B cell (primary cell): ENCODE data around the gene PRKAB1. TPM values are rescaled to one million over a fixed set of nuclear protein-coding genes. Genes with fewer than 3 reads are reported as not detected.

ENCODE experiments used
- ATAC-seq: fragments of 200-7000 bp; cut with Tn5 transposase; one replicate; pipeline ENCODE4 v1.10.0; 2021; ENCODE audit warnings: low read depth, mild to moderate bottlenecking, moderate number of reproducible peaks, moderate library complexity
- CTCF ChIA-PET: fragments of 350-600 bp; sonication (Branson Sonifier 250); formaldehyde crosslinking; loops from one replicate; lab custom pipeline; 2021; ENCODE audit warnings: antibody characterized with exemption, inconsistent platforms; lab: Charles Lee
- POLR2A ChIA-PET: fragments of 350-600 bp; sonication (Branson Sonifier 250); formaldehyde crosslinking; loops from one replicate; lab custom pipeline; 2021; ENCODE audit warnings: antibody characterized with exemption; lab: Charles Lee
- DNase-seq: peaks from one replicate; pipeline ENCODE4 v3.0.0; 2013
- H2AFZ ChIP-seq: 2 replicates; pipeline ENCODE4 v1.6.1; 2012; ENCODE audit warnings: mild to moderate bottlenecking, low read depth, low read length; ENCODE audit not compliant: insufficient read depth, poor library complexity, severe bottlenecking
- H3K27ac ChIP-seq, 2 donors: 1 replicate in 1 of 2; 2 replicates in 1 of 2; pipeline ENCODE4 v1.5.1; 2012 to 2013; ENCODE audit warnings: low read length in 2 of 2, mild to moderate bottlenecking in 2 of 2, moderate library complexity in 1 of 2
- H3K27me3 ChIP-seq, 4 experiments: fragments of 200-600 bp in 1 of 4; sonication (generic) in 1 of 4; replicated peaks in 1 of 4; 1 replicate in 2 of 4; 2 replicates in 2 of 4; pipeline versions ENCODE4 v1.6.1 to v1.7.0; 2013 to 2016; ENCODE audit warnings: low read length in 3 of 4, mild to moderate bottlenecking in 2 of 4, mixed read lengths in 1 of 4, moderate library complexity in 1 of 4; ENCODE audit not compliant: insufficient read depth in 4 of 4, control insufficient read depth in 3 of 4; ENCODE audit errors: control extremely low read depth in 1 of 4
- H3K36me3 ChIP-seq, 2 experiments: replicated peaks in 1 of 2; 1 replicate in 1 of 2; 2 replicates in 1 of 2; pipeline versions ENCODE4 v1.6.1 to v1.7.1; 2013; ENCODE audit warnings: low read length in 1 of 2; ENCODE audit not compliant: insufficient read depth in 2 of 2, control insufficient read depth in 1 of 2; ENCODE audit errors: control extremely low read depth in 1 of 2, extremely low read depth in 1 of 2
- H3K4me1 ChIP-seq, 2 donors: fragments of 200-600 bp in 1 of 2; sonication (generic) in 1 of 2; 1 replicate in 1 of 2; 2 replicates in 1 of 2; pipeline versions ENCODE4 v1.5.1 to v1.6.1; 2013 to 2017; ENCODE audit warnings: low read length in 2 of 2; ENCODE audit not compliant: control insufficient read depth in 2 of 2, insufficient read depth in 2 of 2
- H3K4me2 ChIP-seq: replicated peaks from 2 replicates; pipeline ENCODE3; 2012; ENCODE audit warnings: mild to moderate bottlenecking, low read depth, low read length; ENCODE audit not compliant: poor library complexity, severe bottlenecking
- H3K4me3 ChIP-seq, 5 experiments: fragments of 200-600 bp in 1 of 5; sonication (generic) in 1 of 5; 1 replicate in 3 of 5; 2 replicates in 2 of 5; pipeline versions ENCODE4 v1.5.1 to v1.7.0; 2011 to 2016; ENCODE audit warnings: low read length in 4 of 5, mild to moderate bottlenecking in 4 of 5, low read depth in 2 of 5, control low read depth in 1 of 5, moderate library complexity in 1 of 5; ENCODE audit not compliant: insufficient read depth in 1 of 5; ENCODE audit errors: control extremely low read depth in 1 of 5, extremely low read depth in 1 of 5
- H3K79me2 ChIP-seq: fragments of 200-600 bp; sonication (generic); one replicate; pipeline ENCODE4 v1.6.0; 2016; ENCODE audit warnings: low read length; ENCODE audit not compliant: control insufficient read depth, insufficient read depth
- H3K9ac ChIP-seq: fragments of 200-600 bp; sonication (generic); 2 replicates; pipeline ENCODE4 v1.6.1; 2017; ENCODE audit warnings: mild to moderate bottlenecking, low read length, moderate library complexity
- H3K9me3 ChIP-seq, 3 donors: one replicate each; pipeline versions ENCODE4 v1.6.1 to v1.7.1; 2013; ENCODE audit warnings: low read length in 2 of 3; ENCODE audit not compliant: control insufficient read depth in 2 of 3, insufficient read depth in 1 of 3; ENCODE audit errors: control extremely low read depth in 1 of 3
- H4K20me1 ChIP-seq: 2 replicates; pipeline ENCODE4 v1.6.0; 2012; ENCODE audit warnings: mild to moderate bottlenecking, low read length; ENCODE audit not compliant: insufficient read depth, control insufficient read depth, poor library complexity, severe bottlenecking
- H3K27ac Mint-ChIP-seq: one replicate; pipeline ENCODE4 v1.8.0; 2021; ENCODE audit warnings: mixed read lengths
- H3K27me3 Mint-ChIP-seq: one replicate; pipeline ENCODE4 v1.8.0; 2021; ENCODE audit warnings: mixed read lengths
- H3K4me1 Mint-ChIP-seq: one replicate; pipeline ENCODE4 v1.8.0; 2021; ENCODE audit warnings: mixed read lengths
- H3K4me3 Mint-ChIP-seq: one replicate; pipeline ENCODE4 v1.8.0; 2021; ENCODE audit warnings: mixed read lengths
- H3K9me3 Mint-ChIP-seq: one replicate; pipeline ENCODE4 v1.8.0; 2022; ENCODE audit warnings: mixed read lengths; ENCODE audit not compliant: insufficient read depth
- CTCF ChIP-seq: fragments of 200-600 bp; IDR thresholded peaks from one replicate; pipeline ENCODE4 v1.8.0; 2022; ENCODE audit warnings: antibody characterized with exemption, mild to moderate bottlenecking
- EZH2 ChIP-seq: IDR thresholded peaks from 2 replicates; pipeline ENCODE4 v1.6.1; 2012; ENCODE audit warnings: borderline replicate concordance, low read depth, mild to moderate bottlenecking, moderate library complexity, low read length; ENCODE audit not compliant: insufficient read depth, poor library complexity, severe bottlenecking
- WGBS: methylation state at CpG from one replicate; pipeline ENCODE4 v1.1.5; 2013; ENCODE audit warnings: missing lambda C conversion rate; ENCODE audit not compliant: insufficient coverage; 5-methylcytosine and 5-hydroxymethylcytosine counted together
- intact Hi-C: fragments of 100-400 bp; cut with micrococcal nuclease; formaldehyde crosslinking; loops from one replicate; pipeline ENCODE4 v1.10.0; 2022
- polyA plus RNA-seq: library from polyadenylated mRNA; depleted of rRNA; stranded (reverse); fragments of >200 nt; gene quantifications from 2 replicates; pipeline ENCODE4 v1.2.3, GENCODE V29; 2012
- total RNA-seq, 2 donors: library from RNA; stranded (reverse); fragments of 120-200 nt in 1 of 2; gene quantifications; 1 replicate in 1 of 2; 2 replicates in 1 of 2; pipeline versions ENCODE4 v1.2.3 to v1.2.4, GENCODE V29; 2013 to 2022

The PRKAB1 gene
- total and polyA plus RNA-seq, 2 donors (not counting 1 experiment from before 2014, with no cell fraction given) = 36.4 to 56.4 TPM

DNA sequence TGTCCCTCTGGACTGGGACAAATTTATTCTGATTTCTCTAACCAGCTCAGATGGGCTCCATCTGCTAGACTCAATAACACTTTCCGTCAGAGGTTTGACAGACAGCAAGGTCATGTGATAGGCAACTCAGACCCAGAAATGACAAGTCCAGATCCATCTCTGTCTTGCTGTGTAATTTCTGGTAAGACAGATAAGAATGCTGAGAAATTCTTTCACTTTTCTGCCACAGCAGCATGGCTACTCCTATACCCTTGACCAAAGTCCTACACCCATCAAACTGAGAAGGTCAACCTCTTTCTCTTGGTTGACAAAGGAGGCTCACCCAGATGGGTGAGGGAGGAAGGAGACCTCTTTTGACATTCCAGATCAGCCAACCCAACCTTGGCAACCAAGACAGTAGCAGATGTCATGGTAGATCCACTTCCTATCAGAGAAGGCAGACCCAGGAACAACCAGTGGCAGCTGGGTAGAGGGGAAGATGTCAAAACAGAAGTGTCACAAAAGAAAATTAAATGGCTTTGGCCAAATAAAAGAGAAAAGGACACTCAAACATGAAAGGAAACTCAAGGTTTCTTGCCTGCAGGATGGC lies 36.9 kb upstream of the PRKAB1 start:
- whole genome bisulfite sequencing = no CpG with 5 or more reads among the region's 1 CpG
- Histone ChIP-seq H2AFZ (no peak overlapping the region), H3K36me3 (no peaks in the 10 kb centered on the region), H3K4me2 (no peak overlapping the region), H3K27ac (no peak overlapping the region), H3K27me3 (peaks cover 0 to 7% (median 2%) of the 10 kb centered on the region in 4 experiments), H3K79me2 (no peaks in the 10 kb centered on the region), H3K9me3 (no peaks in the 10 kb centered on the region), H4K20me1 (no peaks in the 10 kb centered on the region), H3K4me3 (no peak overlapping the region), H3K9ac (no peak overlapping the region), H3K4me1 (no peaks in the 10 kb centered on the region)
- TF ChIP-seq CTCF (no peak), EZH2 (no peak)
- ChIA-PET POLR2A (no interaction called here), CTCF (no interaction called here)
- ATAC-seq (no peak), DNase-seq (no peak)
- Mint-ChIP-seq H3K27ac (no peak overlapping the region), H3K27me3 (peaks cover 45% of the 10 kb centered on the region), H3K9me3 (no peaks in the 10 kb centered on the region), H3K4me1 (no peaks in the 10 kb centered on the region), H3K4me3 (no peak overlapping the region)
- intact Hi-C loops = no loop called here

GRCh38 chr12:119631930-119632678 lies 35.8 kb upstream of the PRKAB1 start:
- ChIA-PET CTCF (no interaction called here), POLR2A (no interaction called here)
- Histone ChIP-seq H3K4me2 (no peak overlapping the region), H3K36me3 (no peaks in the 10 kb centered on the region), H3K27ac (no peak overlapping the region), H3K79me2 (no peaks in the 10 kb centered on the region), H3K4me3 (no peak overlapping the region), H4K20me1 (no peaks in the 10 kb centered on the region), H3K9me3 (no peaks in the 10 kb centered on the region), H3K9ac (no peak overlapping the region), H3K4me1 (no peaks in the 10 kb centered on the region), H2AFZ (no peak overlapping the region), H3K27me3 (peaks cover 0 to 10% (median 3%) of the 10 kb centered on the region in 4 experiments)
- H3K4me1 Mint-ChIP-seq = no peaks in the 10 kb centered on the region
- TF ChIP-seq EZH2 = no peak
- intact Hi-C loops = no loop called here
- no peaks in the 10 kb centered on the region for H3K9me3 Mint-ChIP-seq
- WGBS = no CpG with 5 or more reads among the region's 4 CpGs
- no peak for ATAC-seq
- no peak for DNase-seq
- H3K27ac Mint-ChIP-seq = no peak overlapping the region
- H3K4me3 Mint-ChIP-seq = no peak overlapping the region
- H3K27me3 Mint-ChIP-seq = peaks cover 45% of the 10 kb centered on the region
